ENCODE measurements around the gene FDXR. TPM values are rescaled to one million over a fixed set of nuclear protein-coding genes. Genes with fewer than 3 reads are reported as not detected.

FDXR gene
- polyA plus RNA-seq, 3 donors = 2.5 to 7.3 (median 6.2) TPM

GRCh38 chr17:74892013-74892841 is 19.4 kb upstream of the FDXR start:
- Mint-ChIP-seq H3K27ac (no peak overlapping the region), H3K4me3 (peak overlapping the region in 1 of 2 donors; percentile 63), H3K4me1 (peaks cover 5% of the 10 kb centered on the region), H3K27me3 (ENCODE audit: low read depth in 3 of 3) (peaks cover 61 to 68% (median 66%) of the 10 kb centered on the region in 3 donors), H3K36me3 (peaks cover 0 to 3% of the 10 kb centered on the region in 2 donors), H3K9me3 (peaks cover 0 to 10% (median 5%) of the 10 kb centered on the region in 7 donors)
- TF ChIP-seq CTCF (IDR thresholded peaks at IDR 0.05) = no peak
- Histone ChIP-seq H3K4me3 (replicated peaks in 1 of 3; ENCODE audit: low read depth in 2 of 3, low read length in 3 of 3) (no peak overlapping the region), H3K9me3 (replicated peaks in 1 of 2; ENCODE audit: control insufficient read depth in 1 of 2, insufficient read depth in 1 of 2, low read length in 2 of 2) (peaks cover 0 to 18% of the 10 kb centered on the region in 2 donors), H3K36me3 (replicated peaks in 1 of 2; ENCODE audit: control insufficient read depth in 1 of 2, insufficient read depth in 2 of 2, low read length in 2 of 2) (no peaks in the 10 kb centered on the region), H4K20me1 (ENCODE audit: insufficient read depth, low read length) (no peaks in the 10 kb centered on the region), H3K27ac (ENCODE audit: low read depth in 1 of 2, low read length in 2 of 2) (no peak overlapping the region), H3K27me3 (ENCODE audit: control insufficient read depth in 2 of 2, insufficient read depth in 2 of 2, low read length in 2 of 2) (peaks cover 26 to 53% of the 10 kb centered on the region in 2 donors), H3K9ac (ENCODE audit: insufficient read depth, low read length, poor library complexity, severe bottlenecking) (no peak overlapping the region), H3K4me2 (replicated peaks; ENCODE audit: extremely low read depth, low read length, poor library complexity, severe bottlenecking) (no peak overlapping the region), H2AFZ (ENCODE audit: insufficient read depth, low read depth, low read length, poor library complexity, severe bottlenecking) (no peak overlapping the region), H3K4me1 (ENCODE audit: control insufficient read depth in 1 of 2, insufficient read depth in 2 of 2, low read length in 2 of 2) (peaks cover 0 to 12% of the 10 kb centered on the region in 2 donors), H3K79me2 (ENCODE audit: insufficient read depth, low read length) (no peaks in the 10 kb centered on the region)
- 69% methylated on average over 17 of the region's 20 CpGs for WGBS (ENCODE audit: insufficient coverage)
- no peak for DNase-seq
- intact Hi-C loops (cut with micrococcal nuclease) = no loop called here

GRCh38 chr17:74890554-74890953 is 17.8 kb upstream of the FDXR start:
- Histone ChIP-seq H2AFZ (ENCODE audit: insufficient read depth, low read depth, low read length, poor library complexity, severe bottlenecking) (no peak overlapping the region), H3K27me3 (ENCODE audit: control insufficient read depth in 2 of 2, insufficient read depth in 2 of 2, low read length in 2 of 2) (peaks cover 26 to 41% of the 10 kb centered on the region in 2 donors), H3K36me3 (replicated peaks in 1 of 2; ENCODE audit: control insufficient read depth in 1 of 2, insufficient read depth in 2 of 2, low read length in 2 of 2) (no peaks in the 10 kb centered on the region), H3K4me2 (replicated peaks; ENCODE audit: extremely low read depth, low read length, poor library complexity, severe bottlenecking) (no peak overlapping the region), H3K9me3 (replicated peaks in 1 of 2; ENCODE audit: control insufficient read depth in 1 of 2, insufficient read depth in 1 of 2, low read length in 2 of 2) (peaks cover 0 to 18% of the 10 kb centered on the region in 2 donors), H3K27ac (ENCODE audit: low read depth in 1 of 2, low read length in 2 of 2) (no peak overlapping the region), H4K20me1 (ENCODE audit: insufficient read depth, low read length) (no peaks in the 10 kb centered on the region), H3K79me2 (ENCODE audit: insufficient read depth, low read length) (no peaks in the 10 kb centered on the region), H3K4me1 (ENCODE audit: control insufficient read depth in 1 of 2, insufficient read depth in 2 of 2, low read length in 2 of 2) (peaks cover 0 to 12% of the 10 kb centered on the region in 2 donors), H3K4me3 (replicated peaks in 1 of 3; ENCODE audit: low read depth in 2 of 3, low read length in 3 of 3) (no peak overlapping the region), H3K9ac (ENCODE audit: insufficient read depth, low read length, poor library complexity, severe bottlenecking) (no peak overlapping the region)
- Mint-ChIP-seq H3K4me1 (peaks cover 5% of the 10 kb centered on the region), H3K36me3 (peaks cover 0 to 3% of the 10 kb centered on the region in 2 donors), H3K9me3 (peaks cover 0 to 10% (median 5%) of the 10 kb centered on the region in 7 donors), H3K27me3 (ENCODE audit: low read depth in 3 of 3) (peaks cover 50 to 58% (median 57%) of the 10 kb centered on the region in 3 donors), H3K4me3 (no peak overlapping the region), H3K27ac (no peak overlapping the region)
- 93% methylated on average over 6 of the region's 7 CpGs for WGBS (ENCODE audit: insufficient coverage)
- DNase-seq = no peak
- intact Hi-C loops (cut with micrococcal nuclease) = no loop called here
- TF ChIP-seq CTCF (IDR thresholded peaks at IDR 0.05) = no peak
